ENCODE measurements around the gene CD6.
A peak's percentile ranks its signal among the peaks of the same experiment; 100 is the strongest.

The CD6 gene

GRCh38 chr11:61019832-61020405 lies 48.4 kb downstream of the CD6 start:
- no peak overlapping the region for H3K4me2 ChIP-seq (ENCODE audit: insufficient read depth, low read length)
- no peak overlapping the region for H3K27ac ChIP-seq (ENCODE audit: low read length)
- H3K4me3 ChIP-seq (ENCODE audit: low read depth in 1 of 2, low read length in 2 of 2) = no peak overlapping the region
- peaks cover 2% of the 10 kb centered on the region for H3K27me3 ChIP-seq (ENCODE audit: insufficient read depth, low read length, poor library complexity)
- no peaks in the 10 kb centered on the region for H3K79me2 ChIP-seq (ENCODE audit: insufficient read depth, low read length)
- H2AFZ ChIP-seq (ENCODE audit: low read depth, low read length) = no peak overlapping the region
- no peak for TF ChIP-seq CTCF (IDR thresholded peaks at IDR 0.05; ENCODE audit: borderline replicate concordance, extremely low read depth, low read length, poor library complexity, severe bottlenecking)
- TF ChIP-seq EZH2 (IDR thresholded peaks at IDR 0.05; ENCODE audit: borderline replicate concordance, low read depth, low read length, severe bottlenecking) = no peak
- DNase-seq (no peak), ATAC-seq (ENCODE audit: insufficient read depth, low read depth) (no peak)
- H4K20me1 ChIP-seq (ENCODE audit: insufficient read depth, low read length) = no peaks in the 10 kb centered on the region
- peaks cover 5% of the 10 kb centered on the region; the same call in 1 of the 2 replicates for H3K4me1 ChIP-seq (ENCODE audit: insufficient read depth, low read length)
- no peak overlapping the region for H3K9ac ChIP-seq (ENCODE audit: low read depth, low read length)
- no peaks in the 10 kb centered on the region for H3K9me3 ChIP-seq (ENCODE audit: insufficient read depth, low read length, severe bottlenecking)
- no peaks in the 10 kb centered on the region for H3K36me3 ChIP-seq (ENCODE audit: insufficient read depth, low read length)

DNA sequence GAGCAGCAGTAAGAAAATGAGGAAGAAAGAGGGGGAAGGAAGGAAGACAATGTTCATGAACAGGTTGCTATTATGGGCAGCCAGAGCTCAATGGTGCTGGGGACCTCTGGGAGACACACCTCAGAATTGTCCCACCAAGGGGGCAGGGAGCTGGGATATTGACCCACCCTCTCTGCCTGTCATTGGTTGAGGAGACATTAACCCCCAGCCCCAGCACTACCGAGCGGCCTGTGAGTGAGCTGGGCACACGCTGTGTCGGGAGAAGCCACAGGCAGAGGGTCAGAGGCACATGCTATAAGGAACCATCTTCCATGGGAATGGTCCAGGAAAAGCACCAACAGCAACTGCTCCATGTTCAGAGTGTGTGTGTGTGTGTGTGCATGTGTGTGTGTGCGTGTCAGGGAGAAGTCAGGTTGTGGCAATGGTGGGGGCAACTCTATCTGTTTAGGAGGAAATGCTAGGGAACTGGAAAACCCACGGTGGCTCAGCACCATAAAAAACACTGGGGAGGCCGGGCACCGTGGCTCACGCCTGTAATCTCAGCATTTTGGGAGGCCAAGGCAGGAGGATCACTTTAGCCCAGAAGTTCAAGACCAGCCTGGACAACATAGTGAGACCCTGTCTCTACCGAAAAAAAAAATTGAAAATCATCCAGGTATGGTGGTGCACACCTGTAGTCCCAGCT lies 49.2 kb downstream of the CD6 start:
- Histone ChIP-seq H3K4me2 (ENCODE audit: insufficient read depth, low read length) (no peak overlapping the region), H3K36me3 (ENCODE audit: insufficient read depth, low read length) (no peaks in the 10 kb centered on the region), H2AFZ (ENCODE audit: low read depth, low read length) (no peak overlapping the region), H3K9me3 (ENCODE audit: insufficient read depth, low read length, severe bottlenecking) (no peaks in the 10 kb centered on the region), H3K9ac (ENCODE audit: low read depth, low read length) (no peak overlapping the region), H3K4me3 (ENCODE audit: low read depth in 1 of 2, low read length in 2 of 2) (no peak overlapping the region), H4K20me1 (ENCODE audit: insufficient read depth, low read length) (no peaks in the 10 kb centered on the region; the same call in 1 of the 2 replicates), H3K79me2 (ENCODE audit: insufficient read depth, low read length) (no peaks in the 10 kb centered on the region), H3K4me1 (ENCODE audit: insufficient read depth, low read length) (peaks cover 6% of the 10 kb centered on the region; the same call in 1 of the 2 replicates), H3K27me3 (ENCODE audit: insufficient read depth, low read length, poor library complexity) (peaks cover 10% of the 10 kb centered on the region), H3K27ac (ENCODE audit: low read length) (no peak overlapping the region)
- TF ChIP-seq EZH2 (IDR thresholded peaks at IDR 0.05; ENCODE audit: borderline replicate concordance, low read depth, low read length, severe bottlenecking) = no peak
- TF ChIP-seq CTCF (IDR thresholded peaks at IDR 0.05; ENCODE audit: borderline replicate concordance, extremely low read depth, low read length, poor library complexity, severe bottlenecking) = no peak
- ATAC-seq (ENCODE audit: insufficient read depth, low read depth) (no peak), DNase-seq (no peak)

DNA sequence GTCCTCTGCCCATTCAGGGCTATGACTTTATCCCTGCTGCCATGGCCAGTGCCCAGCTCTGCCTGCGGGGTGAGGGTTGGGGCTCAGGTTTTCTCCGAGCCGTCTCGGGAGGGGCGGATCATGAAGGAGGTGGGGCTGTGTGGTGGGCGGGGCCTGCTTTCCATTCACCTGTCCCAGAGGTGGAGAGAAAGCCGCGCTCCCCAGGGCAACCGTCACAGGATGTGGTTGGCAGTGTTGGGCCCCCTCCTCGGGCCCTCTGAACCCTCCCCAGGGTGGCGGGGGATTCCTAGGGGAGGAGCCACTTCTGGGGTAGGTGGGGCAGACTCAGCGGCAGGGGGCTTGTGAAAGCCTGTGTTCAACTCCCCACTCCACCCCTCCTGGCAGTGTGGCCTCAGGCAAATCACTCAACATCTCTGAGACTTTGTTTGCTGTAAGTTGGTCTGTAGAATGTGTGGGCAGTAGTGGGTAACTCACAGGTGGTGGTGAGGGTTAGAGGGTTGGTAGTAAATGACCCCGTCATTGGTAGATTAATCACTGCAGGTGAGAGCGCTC lies 50.3 kb downstream of the CD6 start:
- peaks cover 5% of the 10 kb centered on the region; the same call in 1 of the 2 replicates for H4K20me1 ChIP-seq (ENCODE audit: insufficient read depth, low read length)
- no peak overlapping the region for H3K4me3 ChIP-seq (ENCODE audit: low read depth in 1 of 2, low read length in 2 of 2)
- H3K4me1 ChIP-seq (ENCODE audit: insufficient read depth, low read length) = peaks cover 16% of the 10 kb centered on the region
- H3K79me2 ChIP-seq (ENCODE audit: insufficient read depth, low read length) = no peaks in the 10 kb centered on the region
- H3K4me2 ChIP-seq (ENCODE audit: insufficient read depth, low read length) = no peak overlapping the region
- ATAC-seq (ENCODE audit: insufficient read depth, low read depth) (peak; percentile 61), DNase-seq (peak; percentile 66)
- TF ChIP-seq EZH2 (IDR thresholded peaks at IDR 0.05; ENCODE audit: borderline replicate concordance, low read depth, low read length, severe bottlenecking) (no peak), CTCF (IDR thresholded peaks at IDR 0.05; ENCODE audit: borderline replicate concordance, extremely low read depth, low read length, poor library complexity, severe bottlenecking) (no peak)
- no peaks in the 10 kb centered on the region for H3K36me3 ChIP-seq (ENCODE audit: insufficient read depth, low read length)
- peaks cover 19% of the 10 kb centered on the region for H3K27me3 ChIP-seq (ENCODE audit: insufficient read depth, low read length, poor library complexity)
- H3K27ac ChIP-seq (ENCODE audit: low read length) = no peak overlapping the region
- H3K9ac ChIP-seq (ENCODE audit: low read depth, low read length) = no peak overlapping the region
- no peak overlapping the region for H2AFZ ChIP-seq (ENCODE audit: low read depth, low read length)
- no peaks in the 10 kb centered on the region for H3K9me3 ChIP-seq (ENCODE audit: insufficient read depth, low read length, severe bottlenecking)

Measured in DND-41 (cell line).